ENCODE data around the gene TFDP1.

TFDP1 gene

GRCh38 chr13:113636266-113636963 is 51.9 kb downstream of the TFDP1 start:
- no peak overlapping the region for H2AFZ ChIP-seq (ENCODE audit: low read depth, low read length, severe bottlenecking)
- H3K9me2 ChIP-seq (replicated peaks; ENCODE audit: insufficient read depth, low read length) = no peaks in the 10 kb centered on the region
- no peaks in the 10 kb centered on the region for H3K9me3 ChIP-seq (ENCODE audit: insufficient read depth, low read length)
- no peak overlapping the region for H3K4me2 ChIP-seq (ENCODE audit: low read depth, low read length, poor library complexity, severe bottlenecking)
- no peaks in the 10 kb centered on the region; the same call in 1 of the 2 replicates for H4K20me1 ChIP-seq (ENCODE audit: low read depth, low read length)
- peaks cover 12% of the 10 kb centered on the region; the same call in 1 of the 2 replicates for H3K79me2 ChIP-seq (ENCODE audit: insufficient read depth, low read length)
- TF ChIP-seq EZH2phosphoT487 (conservative IDR thresholded peaks at IDR 0.05; ENCODE audit: low read length) (no peak), CTCF (IDR thresholded peaks at IDR 0.05; ENCODE audit: insufficient read depth, low read length, poor library complexity, severe bottlenecking) (no peak)
- H3K27ac ChIP-seq (ENCODE audit: low read depth, low read length) = no peak overlapping the region
- H3K36me3 ChIP-seq (ENCODE audit: low read length) = peaks cover 23% of the 10 kb centered on the region
- H3F3A ChIP-seq (ENCODE audit: insufficient read depth) = no peaks in the 10 kb centered on the region
- H3K27me3 ChIP-seq (ENCODE audit: low read length) = no peaks in the 10 kb centered on the region
- no peak overlapping the region for H3K4me3 ChIP-seq (ENCODE audit: insufficient read depth, low read length, poor library complexity, severe bottlenecking)
- no peak overlapping the region for H3K9ac ChIP-seq (ENCODE audit: low read length)

GRCh38 chr13:113637262-113638160 is 53.0 kb downstream of the TFDP1 start:
- H2AFZ ChIP-seq (ENCODE audit: low read depth, low read length, severe bottlenecking) = no peak overlapping the region
- no peaks in the 10 kb centered on the region; the same call in 1 of the 2 replicates for H4K20me1 ChIP-seq (ENCODE audit: low read depth, low read length)
- H3K36me3 ChIP-seq (ENCODE audit: low read length) = peaks cover 25% of the 10 kb centered on the region
- no peak for TF ChIP-seq CTCF (IDR thresholded peaks at IDR 0.05; ENCODE audit: insufficient read depth, low read length, poor library complexity, severe bottlenecking)
- H3K4me3 ChIP-seq (ENCODE audit: insufficient read depth, low read length, poor library complexity, severe bottlenecking) = no peak overlapping the region
- H3K4me2 ChIP-seq (ENCODE audit: low read depth, low read length, poor library complexity, severe bottlenecking) = no peak overlapping the region
- H3K27me3 ChIP-seq (ENCODE audit: low read length) = no peaks in the 10 kb centered on the region
- H3K27ac ChIP-seq (ENCODE audit: low read depth, low read length) = no peak overlapping the region
- H3K9ac ChIP-seq (ENCODE audit: low read length) = no peak overlapping the region
- no peaks in the 10 kb centered on the region for H3K9me2 ChIP-seq (replicated peaks; ENCODE audit: insufficient read depth, low read length)
- 0 out of 2 replicates have a peak, but pooled peaks cover 7% of the 10 kb centered on the region for H3K79me2 ChIP-seq (ENCODE audit: insufficient read depth, low read length)
- H3K9me3 ChIP-seq (ENCODE audit: insufficient read depth, low read length) = no peaks in the 10 kb centered on the region
- H3F3A ChIP-seq (ENCODE audit: insufficient read depth) = no peaks in the 10 kb centered on the region

GRCh38 chr13:113638173-113638746 is 53.7 kb downstream of the TFDP1 start:
- no peaks in the 10 kb centered on the region for H3K9me2 ChIP-seq (replicated peaks; ENCODE audit: insufficient read depth, low read length)
- peaks cover 25% of the 10 kb centered on the region for H3K36me3 ChIP-seq (ENCODE audit: low read length)
- H3K9ac ChIP-seq (ENCODE audit: low read length) = no peak overlapping the region
- H3K27me3 ChIP-seq (ENCODE audit: low read length) = no peaks in the 10 kb centered on the region
- H3K4me3 ChIP-seq (ENCODE audit: insufficient read depth, low read length, poor library complexity, severe bottlenecking) = no peak overlapping the region
- 0 out of 2 replicates have a peak, but pooled peaks cover 7% of the 10 kb centered on the region for H3K79me2 ChIP-seq (ENCODE audit: insufficient read depth, low read length)
- H3K27ac ChIP-seq (ENCODE audit: low read depth, low read length) = no peak overlapping the region
- H3F3A ChIP-seq (ENCODE audit: insufficient read depth) = peaks cover 4% of the 10 kb centered on the region; the same call in 1 of the 2 replicates
- H3K9me3 ChIP-seq (ENCODE audit: insufficient read depth, low read length) = no peaks in the 10 kb centered on the region
- no peak overlapping the region for H3K4me2 ChIP-seq (ENCODE audit: low read depth, low read length, poor library complexity, severe bottlenecking)
- TF ChIP-seq EZH2phosphoT487 (conservative IDR thresholded peaks at IDR 0.05; ENCODE audit: low read length) = no peak
- no peak overlapping the region for H2AFZ ChIP-seq (ENCODE audit: low read depth, low read length, severe bottlenecking)
- H4K20me1 ChIP-seq (ENCODE audit: low read depth, low read length) = no peaks in the 10 kb centered on the region; the same call in 1 of the 2 replicates
